HG03196 (cell line): ENCODE data around the gene PDZK1IP1.
"Not testable (repeated sequence)": the region's sequence is repeated elsewhere in the genome, so short reads cannot be mapped to it uniquely, and the experiment has no call there.

Experiments used
- ATAC-seq: cut with Tn5 transposase; IDR thresholded peaks from one replicate; pipeline ENCODE4 v1.9.1; 2021; ENCODE audit not compliant: unreplicated experiment

Gene PDZK1IP1

DNA sequence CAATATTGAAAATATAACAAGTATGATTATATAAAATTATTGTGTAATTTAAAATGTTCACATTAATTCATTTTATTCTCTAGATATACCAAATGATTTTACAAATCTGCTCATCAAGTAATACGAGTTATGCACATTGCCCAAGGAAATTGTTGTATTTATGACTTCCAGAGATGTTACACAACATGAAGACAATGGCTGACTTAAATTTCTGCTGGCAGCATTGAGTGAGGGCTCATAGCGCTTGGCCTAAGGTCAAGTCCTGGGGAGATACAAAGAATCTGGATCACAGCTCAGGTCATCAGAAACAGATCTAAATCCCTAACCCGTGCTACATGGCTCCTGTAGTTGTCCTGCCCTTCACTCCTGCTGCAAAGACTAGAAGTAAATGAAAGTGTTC lies 49.5 kb downstream of the PDZK1IP1 start:
- not testable (repeated sequence) for ATAC-seq

DNA sequence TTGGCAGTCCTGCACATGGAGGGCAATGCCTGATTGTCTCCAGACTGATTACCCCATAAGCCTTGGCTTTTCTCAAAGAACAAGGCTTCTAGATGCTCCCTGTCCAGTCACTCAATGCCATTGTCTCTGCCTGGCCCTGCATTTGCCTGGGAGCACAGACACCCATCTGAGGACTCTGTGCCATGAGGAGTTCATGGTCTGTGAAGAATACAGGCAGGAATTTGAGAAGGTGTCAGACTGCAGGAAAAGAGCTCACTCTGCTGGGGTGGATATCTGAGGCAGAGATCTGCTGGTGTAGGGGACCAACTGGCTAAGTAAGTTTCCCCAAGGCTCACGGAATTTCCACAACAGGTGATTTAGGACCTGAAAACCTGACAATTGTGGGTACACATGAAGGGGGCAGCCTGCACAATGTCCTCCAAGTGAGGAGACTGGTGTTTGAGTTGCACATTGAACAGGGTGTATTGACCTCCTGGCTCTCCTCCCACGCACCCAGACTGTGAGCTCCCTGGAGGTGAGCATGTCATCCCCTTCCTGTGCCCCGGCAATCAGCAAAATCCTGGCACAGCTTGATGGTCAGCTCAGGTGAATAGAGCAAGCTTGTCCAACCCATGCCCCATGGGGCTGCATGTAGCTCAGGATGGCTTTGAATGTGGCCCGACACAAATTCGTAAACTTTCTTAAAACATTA lies 51.8 kb downstream of the PDZK1IP1 start:
- no peak for ATAC-seq

DNA sequence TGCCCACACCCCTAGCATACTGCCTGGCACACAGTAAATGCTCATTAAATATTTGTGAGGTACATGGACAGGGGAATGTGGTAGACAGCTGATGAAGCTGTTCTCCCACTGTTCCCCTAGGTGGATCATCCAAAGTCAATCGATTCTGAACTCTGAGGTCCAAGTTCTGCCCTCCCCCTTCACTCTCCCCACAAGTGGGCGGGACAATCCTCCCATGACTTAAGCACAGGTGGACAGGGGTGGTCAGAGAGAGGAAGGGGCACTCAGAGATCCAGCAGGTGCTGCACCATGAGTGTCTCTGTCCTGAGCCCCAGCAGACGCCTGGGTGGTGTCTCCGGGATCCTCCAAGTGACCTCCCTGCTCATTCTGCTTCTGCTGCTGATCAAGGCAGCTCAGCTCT lies 52.6 kb downstream of the PDZK1IP1 start, which contains the start of gene CYP4A22:
TSS of gene CYP4A22 (plus strand) at position 244 of the 400 bp plus-strand sequence. CDS start at position 289, 45 bp downstream.
- ATAC-seq = no peak
